ENCODE measurements around the gene PTAFR. TPM values are rescaled to one million over a fixed set of nuclear protein-coding genes. Genes with fewer than 3 reads are reported as not detected.
"Not testable (repeated sequence)": the region's sequence is repeated elsewhere in the genome, so short reads cannot be mapped to it uniquely, and the experiment has no call there.

PTAFR gene
- total RNA-seq, 1 experiment from 2014 or later, result 1.3 TPM

GRCh38 chr1:28141685-28142084 is 34.8 kb downstream of the PTAFR start:
- BruUV-seq (replicated peaks), result no TSS peak
- Histone ChIP-seq H3K9me3 (ENCODE audit: control insufficient read depth in 1 of 2, insufficient read depth in 1 of 2, low read depth in 1 of 2, low read length in 2 of 2) (no peaks in the 10 kb centered on the region), H3K27me3 (ENCODE audit: insufficient read depth, low read length) (no peaks in the 10 kb centered on the region), H4K20me1 (ENCODE audit: insufficient read depth) (no peaks in the 10 kb centered on the region), H3K27ac (ENCODE audit: low read depth, low read length) (no peak overlapping the region), H3K4me3 (replicated peaks in 1 of 2; ENCODE audit: low read depth in 1 of 2, low read length in 2 of 2) (no peak overlapping the region), H3K4me2 (ENCODE audit: low read length) (no peak overlapping the region), H3K9ac (ENCODE audit: low read length) (no peak overlapping the region), H3K36me3 (ENCODE audit: control insufficient read depth in 1 of 2, insufficient read depth in 2 of 2, low read length in 2 of 2) (no peaks in the 10 kb centered on the region), H2AFZ (ENCODE audit: low read depth, low read length, poor library complexity, severe bottlenecking) (no peak overlapping the region), H3K79me2 (ENCODE audit: insufficient read depth, low read length) (no peaks in the 10 kb centered on the region), H3K4me1 (ENCODE audit: control insufficient read depth in 1 of 2, insufficient read depth in 2 of 2, low read length in 2 of 2) (peaks cover 0 to 11% of the 10 kb centered on the region in 2 experiments; a peak in 2 of 4 replicates), H3K9me2 (ENCODE audit: insufficient read depth) (no peaks in the 10 kb centered on the region)
- DNase-seq (ENCODE audit: low read depth, low spot score) (no peak), ATAC-seq (no peak)
- ChIA-PET RAD21 (ENCODE audit: low non-redundant PET in 1 of 2, low total read pairs in 2 of 2, uncharacterized antibody in 2 of 2, unreplicated experiment in 2 of 2) (no interaction called here), POLR2A (no interaction called here), CTCF (no interaction called here)
- intact Hi-C loops (cut with micrococcal nuclease), result no loop called here
- TF ChIP-seq YY1 (IDR thresholded peaks at IDR 0.05; ENCODE audit: extremely low read depth, insufficient replicate concordance, low read depth, low read length) (no peak), MAX (IDR thresholded peaks at IDR 0.05) (no peak), ZNF274 (IDR thresholded peaks at IDR 0.05; ENCODE audit: low read depth, low read length) (no peak), FOSL1 (IDR thresholded peaks at IDR 0.05; ENCODE audit: low read depth) (no peak), SIN3A (IDR thresholded peaks at IDR 0.05; ENCODE audit: low read depth) (no peak), RAD21 (IDR thresholded peaks at IDR 0.05; ENCODE audit: low read depth) (no peak), CTCF (IDR thresholded peaks at IDR 0.05 in 2 of 3, conservative IDR thresholded peaks at IDR 0.05 in 1 of 3; ENCODE audit: borderline replicate concordance in 1 of 3, insufficient read depth in 1 of 3, low read depth in 2 of 3, low read length in 2 of 3) (no peak), ATF3 (IDR thresholded peaks at IDR 0.05) (no peak), CEBPB (IDR thresholded peaks at IDR 0.05; ENCODE audit: low read depth) (no peak), EZH2 (IDR thresholded peaks at IDR 0.05) (no peak), EZH2phosphoT487 (IDR thresholded peaks at IDR 0.05; ENCODE audit: borderline replicate concordance) (no peak), JUND (IDR thresholded peaks at IDR 0.05) (no peak), POLR2AphosphoS5 (IDR thresholded peaks at IDR 0.05; ENCODE audit: low read depth, low read length) (no peak), SP1 (IDR thresholded peaks at IDR 0.05; ENCODE audit: low read depth) (no peak), REST (IDR thresholded peaks at IDR 0.05; ENCODE audit: low read depth) (no peak), TCF7L2 (IDR thresholded peaks at IDR 0.05; ENCODE audit: borderline replicate concordance, extremely low read depth, insufficient read depth, insufficient read length) (no peak), POLR2A (IDR thresholded peaks at IDR 0.05; ENCODE audit: borderline replicate concordance, extremely low read depth, insufficient read depth, insufficient read length) (no peak), CBX3 (IDR thresholded peaks at IDR 0.05; ENCODE audit: low read depth) (no peak), ELF1 (IDR thresholded peaks at IDR 0.05; ENCODE audit: borderline replicate concordance, low read depth) (no peak)

DNA sequence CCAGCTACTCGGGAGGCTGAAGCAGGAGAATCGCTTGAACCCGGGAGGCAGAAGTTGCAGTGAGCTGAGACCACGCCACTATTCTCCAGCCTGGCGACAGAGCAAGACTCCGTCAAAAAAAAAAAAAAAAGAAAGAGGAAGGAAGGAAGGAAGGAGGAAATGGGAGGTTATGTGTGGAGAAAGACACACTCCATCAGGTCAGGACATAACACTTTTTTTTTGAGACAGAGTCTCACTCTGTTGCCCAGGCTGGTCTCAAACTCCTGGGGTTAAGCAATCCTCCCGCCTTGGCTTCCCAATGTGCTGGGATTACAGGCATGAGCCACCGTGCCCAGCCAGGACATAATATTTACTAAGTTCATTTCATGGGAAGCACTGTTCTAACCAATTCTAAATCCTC is 36.6 kb downstream of the PTAFR start:
- H3K4me2 ChIP-seq (ENCODE audit: low read length); ATAC-seq; H4K20me1 ChIP-seq (ENCODE audit: insufficient read depth); CTCF ChIA-PET; DNase-seq (ENCODE audit: low read depth, low spot score); H3K9me3 ChIP-seq (ENCODE audit: control insufficient read depth in 1 of 2, insufficient read depth in 1 of 2, low read depth in 1 of 2, low read length in 2 of 2); RAD21 ChIA-PET (ENCODE audit: low non-redundant PET in 1 of 2, low total read pairs in 2 of 2, uncharacterized antibody in 2 of 2, unreplicated experiment in 2 of 2); BruUV-seq (replicated peaks); H3K4me3 ChIP-seq (replicated peaks in 1 of 2; ENCODE audit: low read depth in 1 of 2, low read length in 2 of 2); POLR2A ChIA-PET; H3K9me2 ChIP-seq (ENCODE audit: insufficient read depth); H2AFZ ChIP-seq (ENCODE audit: low read depth, low read length, poor library complexity, severe bottlenecking); H3K27ac ChIP-seq (ENCODE audit: low read depth, low read length); intact Hi-C loops (cut with micrococcal nuclease); H3K36me3 ChIP-seq (ENCODE audit: control insufficient read depth in 1 of 2, insufficient read depth in 2 of 2, low read length in 2 of 2); H3K27me3 ChIP-seq (ENCODE audit: insufficient read depth, low read length); H3K79me2 ChIP-seq (ENCODE audit: insufficient read depth, low read length); H3K9ac ChIP-seq (ENCODE audit: low read length): not testable (repeated sequence)
- H3K4me1 ChIP-seq (ENCODE audit: control insufficient read depth in 1 of 2, insufficient read depth in 2 of 2, low read length in 2 of 2), result peaks cover 0 to 13% of the 10 kb centered on the region in 2 experiments; a peak in 2 of 4 replicates

Measured in HCT116 (cell line).